GM18951 (cell line): ENCODE measurements around the gene TOMM70.
"Not testable (repeated sequence)": the region's sequence is repeated elsewhere in the genome, so short reads cannot be mapped to it uniquely, and the experiment has no call there.

Experiments
- POLR2A ChIP-seq: IDR thresholded peaks from 4 replicates; pipeline ENCODE4 v1.6.1; 2011; ENCODE audit warnings: mild to moderate bottlenecking; ENCODE audit not compliant: insufficient read length, insufficient read depth; ENCODE audit errors: extremely low read depth
- in situ Hi-C: fragments of 300-500 bp; cut with MboI; formaldehyde crosslinking; loops from one replicate; pipeline ENCODE4 v1.12.0; 2022; ENCODE audit warnings: low sequenced_read_pairs, mixed read lengths, inconsistent platforms; ENCODE audit not compliant: unreplicated experiment

The TOMM70 gene

DNA sequence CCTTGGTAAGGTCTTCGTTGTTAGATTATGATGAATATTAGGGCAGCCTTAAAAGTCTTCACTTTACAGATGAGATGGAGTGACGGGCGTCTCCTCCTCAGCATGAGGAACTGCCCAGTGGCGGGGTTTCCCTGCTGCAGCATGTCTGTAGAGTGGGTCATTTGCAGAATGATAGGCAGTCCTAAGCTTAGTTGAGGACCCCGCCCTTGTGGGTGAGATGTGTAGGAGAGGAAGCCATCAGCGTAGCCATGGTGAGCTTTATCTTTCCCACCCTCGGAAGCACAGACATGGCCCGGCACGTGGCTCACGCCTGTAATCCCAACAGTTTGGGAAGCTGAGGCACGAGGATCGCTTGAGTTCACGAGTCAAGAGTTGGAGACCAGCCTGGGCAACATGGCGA is 65.5 kb downstream of the TOMM70 start:
- no peak for TF ChIP-seq POLR2A
- in situ Hi-C loops: no loop called here

DNA sequence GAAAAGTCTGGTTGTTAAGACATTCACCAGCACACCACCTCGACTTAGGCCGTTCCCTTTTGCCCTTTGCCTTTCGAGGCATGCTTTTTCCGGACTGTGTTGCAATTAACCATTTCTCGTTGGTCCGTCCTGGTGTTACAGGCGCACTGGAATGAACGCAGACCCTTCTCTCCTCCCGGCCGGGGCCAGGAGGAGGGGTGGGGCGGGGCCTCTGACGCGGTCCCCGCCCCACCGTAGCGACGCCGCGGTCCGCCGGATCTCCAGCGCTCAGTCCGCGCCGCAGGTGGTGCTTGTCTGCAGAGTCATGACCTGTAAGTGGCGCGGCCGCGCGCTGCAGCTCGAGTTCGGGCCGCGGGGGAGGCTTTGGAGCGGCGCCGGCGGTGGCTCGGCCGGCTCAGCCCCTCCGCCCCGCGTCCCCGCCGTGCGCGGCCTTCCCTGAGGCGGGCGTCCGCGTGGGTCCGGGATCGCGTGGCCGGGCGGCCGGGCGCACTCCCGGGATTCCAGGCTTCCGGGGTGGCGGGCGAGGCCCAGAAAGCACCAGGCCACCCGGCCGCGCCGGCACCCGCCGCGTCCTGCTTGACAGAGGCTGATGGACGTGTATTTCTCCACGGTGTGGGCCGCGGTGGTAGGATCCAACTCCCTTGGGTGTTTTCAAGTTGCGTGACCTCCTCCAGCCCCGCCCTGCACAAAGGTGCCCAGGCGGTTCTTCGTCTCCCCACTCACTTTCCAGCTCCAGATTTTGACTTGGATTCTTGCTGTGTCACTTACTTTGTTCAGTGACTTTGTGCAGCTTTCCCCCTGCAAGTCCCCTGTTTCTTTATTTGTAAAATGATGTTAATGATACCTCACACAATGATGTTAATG is 66.2 kb downstream of the TOMM70 start, which contains the start of gene NIT2:
Gene NIT2 (plus strand): TSS at position 270 of the 864 bp plus-strand sequence. CDS start 35 bp downstream, at position 305.
- peak; percentile 95 for TF ChIP-seq POLR2A
- in situ Hi-C loops: no loop called here

DNA sequence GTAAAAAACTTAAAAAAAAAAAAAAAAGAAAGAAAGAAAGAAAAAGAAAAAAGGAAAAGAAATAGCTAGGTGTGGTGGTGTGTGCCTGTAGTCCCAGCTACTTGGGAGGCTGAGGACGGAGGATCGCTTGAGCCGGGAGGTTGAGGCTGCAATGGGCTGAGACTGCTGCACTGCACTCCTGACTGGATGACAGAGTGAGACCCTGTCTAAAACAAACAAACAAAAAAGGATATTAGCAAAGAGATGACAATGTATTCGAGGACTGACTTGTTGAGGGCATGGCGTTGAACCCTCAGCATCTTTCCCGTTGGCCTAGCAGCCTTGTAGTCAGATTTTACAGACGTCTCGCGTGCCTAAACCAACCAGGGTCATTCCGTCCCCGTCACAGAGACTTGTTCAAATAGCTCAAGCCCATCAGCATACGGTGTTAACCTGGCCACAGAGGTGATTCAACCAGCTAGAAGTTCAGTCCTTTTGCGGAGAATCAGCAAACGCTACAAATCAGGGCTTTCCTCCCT is 66.9 kb downstream of the TOMM70 start:
- in situ Hi-C loops: no loop called here
- no peak for TF ChIP-seq POLR2A

DNA sequence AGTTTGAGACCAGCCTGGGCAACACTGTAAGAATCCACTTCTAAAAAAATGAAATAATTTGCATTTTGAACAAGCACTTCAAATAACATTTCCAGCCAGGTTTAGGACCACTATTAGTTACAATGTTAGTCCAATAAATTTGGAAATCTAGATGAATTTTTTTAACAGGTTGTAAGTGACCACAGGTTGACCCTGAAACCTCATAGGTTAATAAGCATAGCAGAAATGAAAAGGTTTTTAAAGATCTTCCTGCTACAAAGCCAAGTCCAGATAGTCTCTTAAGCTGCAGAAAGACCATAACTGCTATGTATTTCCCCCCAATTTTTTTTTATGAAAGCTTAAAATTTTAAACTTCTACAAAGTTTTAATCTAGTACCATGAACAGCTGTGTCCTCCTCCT is 67.8 kb downstream of the TOMM70 start:
- TF ChIP-seq POLR2A: no peak
- in situ Hi-C loops: no loop called here

DNA sequence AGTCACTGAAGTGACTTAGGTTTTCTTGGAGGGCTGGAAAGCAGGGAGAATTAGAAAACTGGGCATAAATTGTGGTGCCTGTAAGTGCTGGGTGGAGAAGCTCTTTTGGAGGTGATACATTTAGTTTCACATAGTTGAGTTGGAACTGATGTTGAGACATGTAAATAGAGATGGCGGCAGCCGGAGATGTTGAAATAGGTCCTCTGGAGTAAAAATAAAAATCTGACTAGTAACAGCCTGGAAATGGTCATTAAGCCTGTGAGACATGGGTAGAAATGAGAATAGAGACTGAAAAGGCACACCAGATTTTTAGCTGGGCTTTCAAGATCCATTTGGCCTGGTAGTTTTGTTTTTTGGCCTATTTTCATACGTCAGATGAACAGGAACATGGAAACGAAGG is 69.2 kb downstream of the TOMM70 start:
- TF ChIP-seq POLR2A: no peak
- in situ Hi-C loops: no loop called here

DNA sequence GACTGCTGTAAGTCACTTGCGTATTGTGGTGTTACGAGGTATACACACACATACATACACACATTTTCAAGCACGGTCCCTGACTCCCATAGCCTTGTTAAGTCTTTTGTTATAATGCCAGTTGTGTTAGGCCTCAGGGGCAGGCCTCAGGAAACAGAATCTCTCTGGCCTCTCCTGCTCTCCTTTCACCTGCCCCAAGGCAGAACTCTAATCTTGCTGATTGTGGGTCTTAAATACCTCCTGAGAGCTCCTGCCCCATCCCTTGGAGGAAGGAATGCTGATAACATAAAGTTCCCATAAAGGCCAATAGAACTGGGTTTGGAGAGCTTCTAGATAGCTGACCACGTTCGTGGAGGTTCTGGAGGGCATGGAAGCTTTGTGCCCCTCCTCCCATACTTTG is 70.2 kb downstream of the TOMM70 start:
- in situ Hi-C loops: no loop called here
- TF ChIP-seq POLR2A: no peak

- in situ Hi-C loops: no loop called here
Measured at GRCh38 chr3:100329800-100330489, 70.9 kb downstream of the TOMM70 start.

GRCh38 chr3:100327377-100327776 is 73.5 kb downstream of the TOMM70 start:
- in situ Hi-C loops: not testable (repeated sequence)

More at GRCh38 chr3:100329800-100330489, 70.9 kb downstream of the TOMM70 start:
- TF ChIP-seq POLR2A: no peak

- in situ Hi-C loops: no loop called here
- TF ChIP-seq POLR2A: no peak
Measured at GRCh38 chr3:100325827-100326226, 75.1 kb downstream of the TOMM70 start.

DNA sequence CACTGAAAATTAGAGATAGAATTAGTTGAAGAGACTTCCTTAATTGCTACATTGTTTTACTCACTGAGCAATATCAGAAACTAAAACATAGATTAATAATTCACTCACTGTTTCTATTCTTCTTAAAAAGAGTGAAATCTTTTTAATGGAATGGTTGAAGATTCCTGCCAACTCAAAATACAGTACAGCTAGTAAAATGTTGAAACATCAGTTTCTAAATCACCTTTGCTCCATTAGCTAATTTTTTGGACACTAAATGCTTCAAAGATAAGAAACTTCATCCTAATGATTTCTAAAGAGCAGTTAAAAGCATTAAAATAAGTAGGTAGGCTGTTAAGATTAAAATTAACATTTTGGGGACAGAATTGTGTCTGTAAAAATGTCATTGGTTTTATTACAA is 76.8 kb downstream of the TOMM70 start:
- in situ Hi-C loops: no loop called here
- no peak for TF ChIP-seq POLR2A

DNA sequence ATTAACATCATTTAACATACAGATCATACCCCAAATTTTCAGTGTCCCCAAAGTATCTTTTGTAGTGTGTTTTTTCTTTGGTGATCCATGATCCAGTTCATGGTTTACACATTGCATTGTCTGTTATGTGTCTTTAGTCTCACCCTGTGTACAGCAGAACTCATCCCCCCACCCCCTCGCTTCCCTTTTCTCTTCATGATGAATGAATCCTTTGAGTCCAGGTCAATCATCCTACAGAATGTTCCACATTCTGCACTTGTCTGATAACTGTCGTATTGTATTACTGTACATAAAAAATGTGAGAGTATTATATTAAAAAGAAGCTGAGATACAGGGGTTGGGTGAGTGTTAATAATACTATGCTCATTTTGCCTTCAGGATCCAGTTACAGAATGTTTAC is 80.9 kb downstream of the TOMM70 start:
- in situ Hi-C loops: loop anchor here (10.0 kb wide), 1 partner anchor 275 kb away; no protein-coding TSS in a partner anchor

GRCh38 chr3:100317912-100318311 is 83.0 kb downstream of the TOMM70 start:
- in situ Hi-C loops: loop anchor here (10.0 kb wide), 1 partner anchor 277 kb away; no protein-coding TSS in a partner anchor
- TF ChIP-seq POLR2A: no peak

More for the DNA sequence above, 80.9 kb downstream of the TOMM70 start:
- TF ChIP-seq POLR2A: no peak

- no peak for TF ChIP-seq POLR2A
- in situ Hi-C loops: loop anchor here (10.0 kb wide), 1 partner anchor 278 kb away; no protein-coding TSS in a partner anchor
Measured at GRCh38 chr3:100316641-100317069, 84.2 kb downstream of the TOMM70 start.
